ENCODE results near the gene GHDC.

The GHDC gene

GRCh38 chr17:42163696-42164407, 30.4 kb downstream of the GHDC start:
- TF ChIP-seq CTCF (IDR thresholded peaks at IDR 0.05; ENCODE audit: low read depth, low read length): no peak
- TF ChIP-seq EZH2phosphoT487 (IDR thresholded peaks at IDR 0.05; ENCODE audit: low read depth): no peak
- H3K9ac ChIP-seq (ENCODE audit: low read length): no peak overlapping the region
- H3K4me3 ChIP-seq (ENCODE audit: low read length): no peak overlapping the region
- no peaks in the 10 kb centered on the region for H4K20me1 ChIP-seq (ENCODE audit: insufficient read depth, low read length)
- H3K36me3 ChIP-seq (replicated peaks; ENCODE audit: low read depth, low read length): no peaks in the 10 kb centered on the region
- no peaks in the 10 kb centered on the region for H3K9me3 ChIP-seq (ENCODE audit: insufficient read depth, low read length)
- H3K27ac ChIP-seq (ENCODE audit: low read length): no peak overlapping the region
- no peak overlapping the region for H2AFZ ChIP-seq (ENCODE audit: low read depth, low read length)
- H3K4me2 ChIP-seq (ENCODE audit: low read length): no peak overlapping the region
- peaks cover 38% of the 10 kb centered on the region for H3K4me1 ChIP-seq (ENCODE audit: low read length)
- no peaks in the 10 kb centered on the region for H3K27me3 ChIP-seq (ENCODE audit: low read depth, low read length)
- no peaks in the 10 kb centered on the region for H3K79me2 ChIP-seq (ENCODE audit: low read length)

- Histone ChIP-seq H3K9ac (ENCODE audit: low read length) (no peak overlapping the region), H3K36me3 (replicated peaks; ENCODE audit: low read depth, low read length) (no peaks in the 10 kb centered on the region), H3K27me3 (ENCODE audit: low read depth, low read length) (no peaks in the 10 kb centered on the region), H4K20me1 (ENCODE audit: insufficient read depth, low read length) (no peaks in the 10 kb centered on the region), H3K27ac (ENCODE audit: low read length) (no peak overlapping the region), H3K4me1 (ENCODE audit: low read length) (peaks cover 36% of the 10 kb centered on the region), H3K9me3 (ENCODE audit: insufficient read depth, low read length) (no peaks in the 10 kb centered on the region), H3K79me2 (ENCODE audit: low read length) (no peaks in the 10 kb centered on the region), H3K4me2 (ENCODE audit: low read length) (no peak overlapping the region), H3K4me3 (ENCODE audit: low read length) (no peak overlapping the region), H2AFZ (ENCODE audit: low read depth, low read length) (no peak overlapping the region)
- no peak for TF ChIP-seq EZH2phosphoT487 (IDR thresholded peaks at IDR 0.05; ENCODE audit: low read depth)
- peak; percentile 68 for TF ChIP-seq CTCF (IDR thresholded peaks at IDR 0.05; ENCODE audit: low read depth, low read length)
These were observed 31.2 kb downstream of the GHDC start for GRCh38 chr17:42163113-42163512.

GRCh38 chr17:42160531-42160910, 33.8 kb downstream of the GHDC start:
- no peak overlapping the region for H3K27ac ChIP-seq (ENCODE audit: low read length)
- no peak for TF ChIP-seq CTCF (IDR thresholded peaks at IDR 0.05; ENCODE audit: low read depth, low read length)
- TF ChIP-seq EZH2phosphoT487 (IDR thresholded peaks at IDR 0.05; ENCODE audit: low read depth): no peak
- no peak overlapping the region for H2AFZ ChIP-seq (ENCODE audit: low read depth, low read length)
- H3K4me2 ChIP-seq (ENCODE audit: low read length): no peak overlapping the region
- no peak overlapping the region for H3K9ac ChIP-seq (ENCODE audit: low read length)
- H3K79me2 ChIP-seq (ENCODE audit: low read length): no peaks in the 10 kb centered on the region
- no peaks in the 10 kb centered on the region for H3K36me3 ChIP-seq (replicated peaks; ENCODE audit: low read depth, low read length)
- H4K20me1 ChIP-seq (ENCODE audit: insufficient read depth, low read length): no peaks in the 10 kb centered on the region
- H3K9me3 ChIP-seq (ENCODE audit: insufficient read depth, low read length): no peaks in the 10 kb centered on the region
- H3K27me3 ChIP-seq (ENCODE audit: low read depth, low read length): no peaks in the 10 kb centered on the region
- H3K4me1 ChIP-seq (ENCODE audit: low read length): peaks cover 25% of the 10 kb centered on the region
- no peak overlapping the region for H3K4me3 ChIP-seq (ENCODE audit: low read length)

- Histone ChIP-seq H4K20me1 (ENCODE audit: insufficient read depth, low read length) (no peaks in the 10 kb centered on the region), H3K9ac (ENCODE audit: low read length) (no peak overlapping the region), H3K4me1 (ENCODE audit: low read length) (peaks cover 28% of the 10 kb centered on the region), H3K27me3 (ENCODE audit: low read depth, low read length) (no peaks in the 10 kb centered on the region), H3K4me2 (ENCODE audit: low read length) (no peak overlapping the region), H3K9me3 (ENCODE audit: insufficient read depth, low read length) (no peaks in the 10 kb centered on the region), H3K79me2 (ENCODE audit: low read length) (no peaks in the 10 kb centered on the region), H3K36me3 (replicated peaks; ENCODE audit: low read depth, low read length) (no peaks in the 10 kb centered on the region), H2AFZ (ENCODE audit: low read depth, low read length) (no peak overlapping the region), H3K4me3 (ENCODE audit: low read length) (no peak overlapping the region), H3K27ac (ENCODE audit: low read length) (no peak overlapping the region)
- TF ChIP-seq EZH2phosphoT487 (IDR thresholded peaks at IDR 0.05; ENCODE audit: low read depth) (no peak), CTCF (IDR thresholded peaks at IDR 0.05; ENCODE audit: low read depth, low read length) (no peak)
These were observed 34.3 kb downstream of the GHDC start for GRCh38 chr17:42159796-42160530.
